Measurements from ENCODE around the gene CACNA1C. TPM values are rescaled to one million over a fixed set of nuclear protein-coding genes. Genes with fewer than 3 reads are reported as not detected.

The CACNA1C gene
- total RNA-seq, 1 donor from 2014 or later, result 1.6 TPM

DNA sequence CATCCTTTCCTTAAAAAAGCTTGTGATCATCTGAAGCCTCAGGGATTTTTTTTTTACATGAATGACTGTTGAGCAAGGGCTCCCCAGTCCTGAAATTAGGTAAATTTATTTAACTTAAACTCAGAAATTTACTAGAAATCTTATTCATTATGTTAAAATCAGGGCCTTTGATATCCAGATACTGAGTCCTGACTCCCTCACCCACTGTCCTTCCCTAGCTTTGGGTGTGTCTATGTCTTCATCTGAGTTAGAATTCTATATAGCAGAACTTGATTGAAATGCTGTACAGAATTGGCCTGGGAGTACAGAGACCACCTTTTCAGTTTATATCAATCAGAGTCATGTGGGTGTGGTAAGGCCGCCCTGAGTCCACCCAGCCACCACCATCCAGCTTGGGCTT, 260.0 kb downstream of the CACNA1C start:
- Mint-ChIP-seq H3K4me3 (no peak overlapping the region), H3K27me3 (ENCODE audit: low read depth) (no peaks in the 10 kb centered on the region), H3K36me3 (ENCODE audit: low read depth) (no peaks in the 10 kb centered on the region), H3K27ac (ENCODE audit: unreplicated experiment) (no peak overlapping the region), H3K9me3 (peaks cover 3% of the 10 kb centered on the region), H3K4me1 (peaks cover 7% of the 10 kb centered on the region)
- TF ChIP-seq, protein P1, sequence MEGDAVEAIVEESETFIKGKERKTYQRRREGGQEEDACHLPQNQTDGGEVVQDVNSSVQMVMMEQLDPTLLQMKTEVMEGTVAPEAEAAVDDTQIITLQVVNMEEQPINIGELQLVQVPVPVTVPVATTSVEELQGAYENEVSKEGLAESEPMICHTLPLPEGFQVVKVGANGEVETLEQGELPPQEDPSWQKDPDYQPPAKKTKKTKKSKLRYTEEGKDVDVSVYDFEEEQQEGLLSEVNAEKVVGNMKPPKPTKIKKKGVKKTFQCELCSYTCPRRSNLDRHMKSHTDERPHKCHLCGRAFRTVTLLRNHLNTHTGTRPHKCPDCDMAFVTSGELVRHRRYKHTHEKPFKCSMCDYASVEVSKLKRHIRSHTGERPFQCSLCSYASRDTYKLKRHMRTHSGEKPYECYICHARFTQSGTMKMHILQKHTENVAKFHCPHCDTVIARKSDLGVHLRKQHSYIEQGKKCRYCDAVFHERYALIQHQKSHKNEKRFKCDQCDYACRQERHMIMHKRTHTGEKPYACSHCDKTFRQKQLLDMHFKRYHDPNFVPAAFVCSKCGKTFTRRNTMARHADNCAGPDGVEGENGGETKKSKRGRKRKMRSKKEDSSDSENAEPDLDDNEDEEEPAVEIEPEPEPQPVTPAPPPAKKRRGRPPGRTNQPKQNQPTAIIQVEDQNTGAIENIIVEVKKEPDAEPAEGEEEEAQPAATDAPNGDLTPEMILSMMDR (conservative IDR thresholded peaks at IDR 0.05), result no peak
- DNase-seq (ENCODE audit: low read depth, low spot score), result no peak

DNA sequence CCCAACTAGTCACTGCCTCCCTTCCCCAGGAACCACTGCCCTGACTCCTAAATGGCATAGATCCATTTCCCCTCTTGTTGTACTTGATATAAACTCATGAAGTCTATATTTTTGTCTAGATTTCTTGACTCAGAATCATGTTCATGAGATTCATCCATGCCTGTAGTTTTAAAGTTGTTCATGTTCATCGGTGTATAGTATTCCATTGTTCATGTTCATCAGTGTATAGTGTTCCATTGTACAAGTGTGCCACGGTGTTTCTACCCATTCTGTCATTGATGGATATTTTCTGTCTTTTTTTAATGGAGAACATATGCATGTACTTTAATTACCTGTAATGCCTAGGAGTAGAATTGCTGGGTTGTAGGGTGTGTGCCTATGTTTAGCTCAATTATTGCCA, 261.7 kb downstream of the CACNA1C start:
- Mint-ChIP-seq H3K9me3 (no peaks in the 10 kb centered on the region), H3K36me3 (ENCODE audit: low read depth) (no peaks in the 10 kb centered on the region), H3K27ac (ENCODE audit: unreplicated experiment) (no peak overlapping the region), H3K4me1 (peaks cover 12% of the 10 kb centered on the region), H3K27me3 (ENCODE audit: low read depth) (no peaks in the 10 kb centered on the region), H3K4me3 (no peak overlapping the region)
- TF ChIP-seq, protein P1 (conservative IDR thresholded peaks at IDR 0.05), result no peak
- no peak for DNase-seq (ENCODE audit: low read depth, low spot score)

DNA sequence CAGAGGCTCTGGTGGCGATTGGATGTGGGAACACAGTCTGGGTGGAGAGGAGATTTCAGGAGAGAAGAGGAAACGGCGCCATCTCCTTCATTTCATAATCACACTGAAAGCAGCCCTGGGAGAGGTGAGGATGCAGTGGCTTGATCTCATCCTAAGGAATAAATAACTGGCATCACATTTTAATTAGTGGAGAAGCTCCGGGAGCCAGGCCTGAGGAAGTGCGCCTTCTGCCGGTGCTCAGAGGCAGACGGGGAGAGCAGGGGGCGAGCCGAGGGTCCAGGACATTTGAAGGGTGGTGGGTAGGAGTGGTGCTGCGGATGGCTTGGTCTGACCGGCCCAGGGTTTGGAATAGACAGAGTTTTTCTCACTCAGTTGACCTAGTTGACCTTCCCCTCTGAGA, 265.0 kb downstream of the CACNA1C start:
- H3K4me3 Mint-ChIP-seq, result no peak overlapping the region
- H3K27ac Mint-ChIP-seq (ENCODE audit: unreplicated experiment), result peak overlapping the region; percentile 69
- no peaks in the 10 kb centered on the region for H3K36me3 Mint-ChIP-seq (ENCODE audit: low read depth)
- H3K4me1 Mint-ChIP-seq, result peaks cover 12% of the 10 kb centered on the region
- no peak for DNase-seq (ENCODE audit: low read depth, low spot score)
- H3K9me3 Mint-ChIP-seq, result no peaks in the 10 kb centered on the region
- no peaks in the 10 kb centered on the region for H3K27me3 Mint-ChIP-seq (ENCODE audit: low read depth)
- TF ChIP-seq, protein P1 (conservative IDR thresholded peaks at IDR 0.05), result peak; percentile 21

DNA sequence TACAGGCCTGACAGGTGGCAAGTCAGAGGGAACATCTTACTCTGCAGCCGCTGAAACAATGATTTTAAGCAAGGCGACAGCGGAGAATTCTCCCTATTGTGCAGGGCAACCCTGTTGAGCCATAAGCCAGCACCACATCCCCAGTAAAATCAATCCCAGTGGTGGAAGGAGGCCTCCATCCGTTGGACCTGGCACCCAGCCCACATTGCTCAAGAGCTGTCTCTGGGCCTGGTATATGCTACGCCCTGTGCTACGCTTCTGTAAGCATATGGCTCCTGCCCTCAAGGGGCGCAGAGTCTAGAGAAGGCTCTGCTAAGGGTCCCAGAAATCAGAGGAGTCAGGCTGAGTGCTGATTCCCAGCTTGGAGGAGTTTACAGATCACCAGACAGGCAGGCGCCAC, 265.5 kb downstream of the CACNA1C start:
- no peaks in the 10 kb centered on the region for H3K27me3 Mint-ChIP-seq (ENCODE audit: low read depth)
- H3K36me3 Mint-ChIP-seq (ENCODE audit: low read depth), result no peaks in the 10 kb centered on the region

DNA sequence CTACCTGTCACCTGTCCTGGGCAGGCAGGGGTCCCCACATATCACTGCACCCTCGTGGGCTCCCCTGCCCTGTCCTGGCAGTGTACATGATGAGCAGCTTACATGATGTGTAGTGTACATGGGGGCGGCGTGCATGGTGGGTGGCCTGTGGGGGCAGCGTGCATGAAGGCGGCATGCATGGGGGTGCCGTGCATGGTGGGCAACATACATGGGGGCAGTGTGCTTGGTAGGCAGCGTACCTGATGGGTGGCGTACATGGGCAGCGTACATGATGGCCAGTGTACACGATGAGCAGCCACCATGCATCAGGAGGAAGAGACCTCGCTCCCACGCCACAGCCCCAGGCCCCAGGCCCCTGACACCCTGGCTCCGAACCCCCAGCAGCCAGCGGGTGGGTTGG, 266.3 kb downstream of the CACNA1C start:
- Mint-ChIP-seq H3K9me3 (no peaks in the 10 kb centered on the region), H3K36me3 (ENCODE audit: low read depth) (no peaks in the 10 kb centered on the region), H3K4me3 (no peak overlapping the region), H3K27ac (ENCODE audit: unreplicated experiment) (no peak overlapping the region), H3K27me3 (ENCODE audit: low read depth) (no peaks in the 10 kb centered on the region), H3K4me1 (peaks cover 12% of the 10 kb centered on the region)
- TF ChIP-seq, protein P1 (conservative IDR thresholded peaks at IDR 0.05), result no peak
- DNase-seq (ENCODE audit: low read depth, low spot score), result no peak

More for the DNA sequence above, 265.5 kb downstream of the CACNA1C start:
- H3K4me1 Mint-ChIP-seq, result peaks cover 12% of the 10 kb centered on the region
- no peaks in the 10 kb centered on the region for H3K9me3 Mint-ChIP-seq
- TF ChIP-seq, protein P1 (conservative IDR thresholded peaks at IDR 0.05), result no peak
- no peak overlapping the region for H3K27ac Mint-ChIP-seq (ENCODE audit: unreplicated experiment)
- no peak for DNase-seq (ENCODE audit: low read depth, low spot score)
- no peak overlapping the region for H3K4me3 Mint-ChIP-seq
